Bronchial epithelial cell (primary cell): ENCODE results near the gene LRIT1. TPM values are rescaled to one million over a fixed set of nuclear protein-coding genes. Genes with fewer than 3 reads are reported as not detected.
"Not testable (repeated sequence)": the region's sequence is repeated elsewhere in the genome, so short reads cannot be mapped to it uniquely, and the experiment has no call there.

Experiments
- DNase-seq: peaks from one replicate; pipeline ENCODE4 v3.0.0-alpha.2; 2010; ENCODE audit warnings: low read depth
- FAIRE-seq: peaks from 2 replicates; lab custom pipeline; 2011; peaks lifted over from hg19 to GRCh38; lab: Jason Lieb, UNC
- H3K27me3 ChIP-seq: 2 replicates; pipeline ENCODE4 v1.5.1; 2011; ENCODE audit warnings: low read length; ENCODE audit not compliant: control insufficient read depth, insufficient read depth
- H3K36me3 ChIP-seq: 2 replicates; pipeline ENCODE4 v1.5.1; 2011; ENCODE audit warnings: low read length; ENCODE audit not compliant: control insufficient read depth, insufficient read depth
- H3K4me3 ChIP-seq: 2 replicates; pipeline ENCODE4 v1.5.1; 2011; ENCODE audit warnings: mild to moderate bottlenecking, low read depth, low read length, control low read depth
- CTCF ChIP-seq: IDR thresholded peaks from 2 replicates; pipeline ENCODE4 v1.5.1; 2011; ENCODE audit warnings: mild to moderate bottlenecking, moderate library complexity, low read length, control low read depth, inconsistent platforms; ENCODE audit not compliant: insufficient read depth, severe bottlenecking
- total RNA-seq: library from RNA; depleted of rRNA; stranded (reverse); fragments of >200 nt; gene quantifications from 2 replicates; pipeline ENCODE4 v1.2.1, GENCODE V29; 2014

The LRIT1 gene
- total RNA-seq, result not detected in 2 replicates

GRCh38 chr10:84241185-84241790 is at the start of gene LRIT1:
LRIT1 (minus strand) TSS chr10:84241546; CDS start chr10:84241439, 107 bp downstream.
- Histone ChIP-seq H3K36me3 (no peaks in the 10 kb centered on the region), H3K27me3 (no peaks in the 10 kb centered on the region), H3K4me3 (no peak within 1 kb of the TSS)
- no peak for TF ChIP-seq CTCF
- DNase-seq, result no peak
- FAIRE-seq, result no peak

GRCh38 chr10:84290235-84290634 is 48.9 kb upstream of the LRIT1 start:
- Histone ChIP-seq H3K4me3 (no peak overlapping the region), H3K36me3 (no peaks in the 10 kb centered on the region), H3K27me3 (peaks cover 2% of the 10 kb centered on the region)
- DNase-seq (no peak), FAIRE-seq (no peak)
- no peak for TF ChIP-seq CTCF

GRCh38 chr10:84289521-84290200 is 48.3 kb upstream of the LRIT1 start:
- no peak for TF ChIP-seq CTCF
- Histone ChIP-seq H3K36me3 (no peaks in the 10 kb centered on the region), H3K4me3 (no peak overlapping the region), H3K27me3 (peaks cover 2% of the 10 kb centered on the region)
- no peak for FAIRE-seq
- DNase-seq, result no peak

DNA sequence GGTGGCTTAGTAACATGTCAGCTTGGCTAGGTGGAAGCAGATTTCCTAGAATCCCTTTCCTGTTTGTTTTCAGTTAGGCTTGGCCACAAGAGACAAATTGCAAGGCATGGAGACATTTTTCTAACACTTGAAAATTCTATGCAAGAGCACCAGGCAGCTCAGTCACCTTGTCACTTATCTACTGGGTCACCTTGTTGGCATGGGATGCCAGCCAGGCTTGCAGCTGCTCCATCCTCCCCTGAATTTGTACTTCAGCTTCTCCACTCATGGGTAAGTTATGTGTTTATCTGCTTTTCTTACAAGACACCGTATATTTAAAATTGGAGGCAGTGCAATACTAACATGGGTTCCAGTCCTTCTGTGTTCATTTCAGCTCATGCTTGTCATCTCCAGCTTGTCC is 46.8 kb upstream of the LRIT1 start:
- Histone ChIP-seq H3K27me3 (peaks cover 2% of the 10 kb centered on the region), H3K4me3 (no peak overlapping the region), H3K36me3 (no peaks in the 10 kb centered on the region)
- no peak for TF ChIP-seq CTCF
- DNase-seq, result no peak
- no peak for FAIRE-seq

- FAIRE-seq (no peak), DNase-seq (no peak)
- H3K27me3 ChIP-seq, result peaks cover 2% of the 10 kb centered on the region
- no peak overlapping the region for H3K4me3 ChIP-seq
- no peak for TF ChIP-seq CTCF
- H3K36me3 ChIP-seq, result no peaks in the 10 kb centered on the region
Observed at GRCh38 chr10:84286695-84287094, 45.3 kb upstream of the LRIT1 start.

DNA sequence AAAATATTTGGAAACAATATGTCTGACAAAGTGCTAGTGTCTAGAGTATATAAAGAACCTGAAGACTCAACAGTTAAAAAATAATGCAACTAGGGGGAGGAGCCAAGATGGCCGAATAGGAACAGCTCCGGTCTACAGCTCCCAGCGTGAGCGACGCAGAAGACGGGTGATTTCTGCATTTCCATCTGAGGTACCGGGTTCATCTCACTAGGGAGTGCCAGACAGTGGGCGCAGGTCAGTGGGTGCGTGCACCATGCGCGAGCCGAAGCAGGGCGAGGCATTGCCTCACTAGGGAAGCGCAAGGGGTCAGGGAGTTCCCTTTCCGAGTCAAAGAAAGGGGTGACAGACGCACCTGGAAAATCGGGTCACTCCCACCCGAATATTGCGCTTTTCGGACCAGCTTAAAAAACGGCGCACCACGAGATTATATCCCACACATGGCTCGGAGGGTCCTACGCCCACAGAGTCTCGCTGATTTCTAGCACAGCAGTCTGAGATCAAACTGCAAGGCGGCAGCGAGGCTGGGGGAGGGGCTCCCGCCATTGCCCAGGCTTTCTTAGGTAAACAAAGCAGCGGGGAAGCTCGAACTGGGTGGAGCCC is 38.6 kb upstream of the LRIT1 start:
- H3K27me3 ChIP-seq, H3K36me3 ChIP-seq, H3K4me3 ChIP-seq, DNase-seq, FAIRE-seq: not testable (repeated sequence)
